T-helper 1 cell treated with Interleukin-12 subunit alpha and Interleukin-12 subunit beta and Interleukin-4 antibody, amounts not matched to agents 30 μg/mL and 1 μg/mL, for 36 hours (primary cell): Measurements from ENCODE around the gene GDF15.

ENCODE experiments used
- H3K27ac Mint-ChIP-seq: one replicate; pipeline ENCODE4 v1.8.0; 2021; ENCODE audit warnings: mild to moderate bottlenecking, mixed read lengths
- H3K27me3 Mint-ChIP-seq: one replicate; pipeline ENCODE4 v1.8.0; 2021; ENCODE audit warnings: low read depth, mixed read lengths
- H3K36me3 Mint-ChIP-seq: one replicate; pipeline ENCODE4 v1.8.0; 2021; ENCODE audit warnings: low read depth, mixed read lengths
- H3K4me1 Mint-ChIP-seq: one replicate; pipeline ENCODE4 v1.8.0; 2021; ENCODE audit warnings: low read depth, mixed read lengths
- H3K4me3 Mint-ChIP-seq: one replicate; pipeline ENCODE4 v1.8.0; 2021; ENCODE audit warnings: mild to moderate bottlenecking, moderate library complexity, mixed read lengths
- H3K9me3 Mint-ChIP-seq: one replicate; pipeline ENCODE4 v1.8.0; 2021; ENCODE audit warnings: mixed read lengths

The GDF15 gene

GRCh38 chr19:18417250-18418028 is 31.5 kb downstream of the GDF15 start:
- Mint-ChIP-seq H3K27ac (peak overlapping the region; percentile 87), H3K9me3 (no peaks in the 10 kb centered on the region), H3K27me3 (peaks cover 4% of the 10 kb centered on the region), H3K4me1 (peaks cover 55% of the 10 kb centered on the region), H3K4me3 (peak overlapping the region; percentile 79), H3K36me3 (peaks cover 2% of the 10 kb centered on the region)

GRCh38 chr19:18418029-18418482 is 32.1 kb downstream of the GDF15 start:
- H3K27ac Mint-ChIP-seq: peak overlapping the region; percentile 87
- H3K36me3 Mint-ChIP-seq: peaks cover 3% of the 10 kb centered on the region
- no peaks in the 10 kb centered on the region for H3K27me3 Mint-ChIP-seq
- H3K4me1 Mint-ChIP-seq: peaks cover 61% of the 10 kb centered on the region
- H3K9me3 Mint-ChIP-seq: no peaks in the 10 kb centered on the region
- H3K4me3 Mint-ChIP-seq: peak overlapping the region; percentile 79

DNA sequence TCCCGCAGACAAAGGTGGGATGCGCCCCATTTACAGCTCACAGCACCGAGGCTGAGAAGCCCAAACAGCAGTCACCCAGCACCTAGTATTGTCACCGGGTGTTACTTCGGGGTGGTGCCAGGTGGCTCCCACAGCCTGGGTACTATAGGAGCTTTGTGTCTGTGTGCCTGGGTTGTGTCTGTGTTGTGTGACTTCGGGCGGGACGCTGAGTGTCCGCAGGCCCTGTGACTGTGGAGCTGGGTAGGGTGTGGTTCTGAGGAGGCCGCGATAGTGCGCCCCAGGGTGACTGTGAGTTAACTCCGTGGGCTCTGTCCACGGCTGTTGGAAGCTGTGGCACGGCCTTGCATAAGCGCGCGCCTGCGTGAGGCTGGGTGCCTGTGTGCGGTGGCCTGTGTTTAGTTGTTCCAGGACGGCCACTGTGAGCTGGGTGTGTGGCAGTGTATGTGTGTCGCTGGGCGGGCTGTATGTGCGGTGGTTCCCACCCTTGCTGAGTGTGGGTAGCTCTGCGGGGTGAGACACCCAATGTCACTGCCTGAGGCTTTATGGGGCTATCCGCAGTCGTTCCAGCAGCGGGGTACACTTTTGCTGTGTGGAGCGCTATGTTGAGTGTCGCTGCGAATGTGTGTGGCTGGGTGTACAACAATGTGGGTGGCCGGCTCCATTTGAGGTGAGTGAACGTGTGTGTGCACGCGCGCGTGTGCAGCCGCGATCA is 32.7 kb downstream of the GDF15 start:
- Mint-ChIP-seq H3K36me3 (peaks cover 5% of the 10 kb centered on the region), H3K4me3 (peak overlapping the region; percentile 79), H3K27ac (peak overlapping the region; percentile 87), H3K27me3 (no peaks in the 10 kb centered on the region), H3K4me1 (peaks cover 67% of the 10 kb centered on the region), H3K9me3 (no peaks in the 10 kb centered on the region)

GRCh38 chr19:18419195-18419698 is 33.3 kb downstream of the GDF15 start, which contains the start of gene SSBP4:
SSBP4 (plus strand) TSS chr19:18419398; CDS start chr19:18419649, 251 bp downstream.
- H3K27ac Mint-ChIP-seq: peak within 1 kb of the TSS; percentile 88
- peak within 1 kb of the TSS; percentile 98 for H3K4me3 Mint-ChIP-seq
- peaks cover 67% of the 10 kb centered on the region for H3K4me1 Mint-ChIP-seq
- H3K36me3 Mint-ChIP-seq: peaks cover 5% of the 10 kb centered on the region
- no peaks in the 10 kb centered on the region for H3K27me3 Mint-ChIP-seq
- H3K9me3 Mint-ChIP-seq: no peaks in the 10 kb centered on the region

DNA sequence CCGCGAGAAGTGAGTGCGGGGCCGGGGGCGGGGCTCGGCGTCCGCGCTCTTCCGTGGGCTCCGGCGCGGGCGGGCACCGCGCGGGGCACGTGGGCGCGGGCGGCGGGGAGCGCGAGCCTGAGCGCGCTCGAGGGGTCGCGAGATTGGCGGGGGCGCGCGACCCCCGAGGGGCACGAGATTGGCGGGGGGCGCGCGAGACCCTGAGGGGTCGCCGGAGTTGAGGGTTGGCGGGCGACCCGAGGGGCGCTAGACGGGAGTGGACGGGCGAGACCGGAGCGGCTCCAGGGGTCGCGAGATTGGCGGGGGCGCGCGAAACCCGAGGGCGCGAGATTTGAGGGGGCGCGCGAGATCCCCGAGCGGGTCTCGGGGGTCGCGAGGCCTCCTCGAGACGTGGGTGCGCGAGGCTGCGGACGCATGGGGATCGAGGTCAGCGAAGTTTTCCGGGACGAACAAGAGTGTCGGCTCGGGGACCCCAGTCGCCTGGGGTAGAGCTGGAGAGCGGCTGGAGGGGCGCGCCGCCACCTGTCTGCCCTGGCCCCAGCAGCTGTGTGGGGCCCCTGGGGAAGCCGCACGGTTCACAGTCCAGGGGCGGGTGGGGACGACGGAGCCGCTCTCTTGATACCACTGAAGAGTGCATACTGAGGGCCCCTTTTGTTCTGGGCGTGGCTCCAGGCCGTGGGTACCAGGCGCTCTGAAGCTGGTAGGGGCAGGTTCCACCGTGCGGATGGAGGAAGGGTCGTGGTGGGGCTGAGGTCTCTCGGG is 33.9 kb downstream of the GDF15 start:
- Mint-ChIP-seq H3K27me3 (no peaks in the 10 kb centered on the region), H3K4me1 (peaks cover 61% of the 10 kb centered on the region), H3K27ac (peak overlapping the region; percentile 88), H3K36me3 (peaks cover 5% of the 10 kb centered on the region), H3K9me3 (no peaks in the 10 kb centered on the region), H3K4me3 (peak overlapping the region; percentile 98)

- Mint-ChIP-seq H3K36me3 (peaks cover 5% of the 10 kb centered on the region), H3K27ac (peak overlapping the region; percentile 79), H3K4me3 (peak overlapping the region; percentile 98), H3K27me3 (no peaks in the 10 kb centered on the region), H3K4me1 (peaks cover 57% of the 10 kb centered on the region), H3K9me3 (no peaks in the 10 kb centered on the region)
Observed at GRCh38 chr19:18420930-18421329, 35.0 kb downstream of the GDF15 start.

DNA sequence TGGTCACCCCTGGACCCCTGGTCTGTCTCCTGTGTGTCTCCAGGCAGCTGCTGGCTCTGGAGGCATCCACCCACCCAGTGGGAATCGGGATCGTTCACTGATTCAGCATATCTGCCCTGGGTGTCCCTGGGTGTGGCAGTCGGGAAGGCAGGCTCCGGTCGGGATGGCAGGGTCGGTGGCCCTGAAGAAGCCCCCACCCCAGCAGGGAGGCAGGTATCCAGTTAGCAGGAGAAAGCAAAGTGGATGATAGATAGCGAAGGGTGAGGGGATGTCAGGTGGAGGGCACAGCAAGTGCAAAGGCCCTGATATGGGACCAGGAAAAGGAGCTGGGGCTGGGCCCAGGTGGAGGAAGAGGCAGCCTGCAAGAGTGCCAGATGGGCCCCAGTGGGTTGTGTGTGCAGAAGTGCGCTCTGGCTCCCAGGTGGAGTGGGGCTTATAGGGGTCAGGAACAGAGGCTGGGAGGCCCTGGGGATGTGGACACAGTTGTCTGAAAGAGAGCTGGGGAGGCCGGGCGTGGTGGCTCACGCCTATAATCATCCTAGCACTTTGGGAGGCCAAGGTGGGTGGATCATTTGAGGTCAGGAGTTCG is 35.5 kb downstream of the GDF15 start:
- Mint-ChIP-seq H3K27ac (peak overlapping the region; percentile 79), H3K4me1 (peaks cover 54% of the 10 kb centered on the region), H3K4me3 (peak overlapping the region; percentile 98), H3K36me3 (peaks cover 5% of the 10 kb centered on the region), H3K9me3 (no peaks in the 10 kb centered on the region), H3K27me3 (no peaks in the 10 kb centered on the region)

GRCh38 chr19:18422530-18423191 is 36.7 kb downstream of the GDF15 start:
- H3K27ac Mint-ChIP-seq: peak overlapping the region; percentile 79
- no peaks in the 10 kb centered on the region for H3K9me3 Mint-ChIP-seq
- peak overlapping the region; percentile 76 for H3K4me3 Mint-ChIP-seq
- no peaks in the 10 kb centered on the region for H3K27me3 Mint-ChIP-seq
- peaks cover 49% of the 10 kb centered on the region for H3K4me1 Mint-ChIP-seq
- H3K36me3 Mint-ChIP-seq: peaks cover 5% of the 10 kb centered on the region

- Mint-ChIP-seq H3K36me3 (peaks cover 5% of the 10 kb centered on the region), H3K4me3 (peak overlapping the region; percentile 76), H3K9me3 (no peaks in the 10 kb centered on the region), H3K27me3 (no peaks in the 10 kb centered on the region), H3K27ac (peak overlapping the region; percentile 71), H3K4me1 (peaks cover 45% of the 10 kb centered on the region)
Observed at GRCh38 chr19:18423258-18424020, 37.5 kb downstream of the GDF15 start.

GRCh38 chr19:18424122-18424889 is 38.3 kb downstream of the GDF15 start:
- Mint-ChIP-seq H3K9me3 (no peaks in the 10 kb centered on the region), H3K27ac (peak overlapping the region; percentile 6), H3K4me1 (peaks cover 38% of the 10 kb centered on the region), H3K27me3 (no peaks in the 10 kb centered on the region), H3K4me3 (no peak overlapping the region), H3K36me3 (peaks cover 5% of the 10 kb centered on the region)

DNA sequence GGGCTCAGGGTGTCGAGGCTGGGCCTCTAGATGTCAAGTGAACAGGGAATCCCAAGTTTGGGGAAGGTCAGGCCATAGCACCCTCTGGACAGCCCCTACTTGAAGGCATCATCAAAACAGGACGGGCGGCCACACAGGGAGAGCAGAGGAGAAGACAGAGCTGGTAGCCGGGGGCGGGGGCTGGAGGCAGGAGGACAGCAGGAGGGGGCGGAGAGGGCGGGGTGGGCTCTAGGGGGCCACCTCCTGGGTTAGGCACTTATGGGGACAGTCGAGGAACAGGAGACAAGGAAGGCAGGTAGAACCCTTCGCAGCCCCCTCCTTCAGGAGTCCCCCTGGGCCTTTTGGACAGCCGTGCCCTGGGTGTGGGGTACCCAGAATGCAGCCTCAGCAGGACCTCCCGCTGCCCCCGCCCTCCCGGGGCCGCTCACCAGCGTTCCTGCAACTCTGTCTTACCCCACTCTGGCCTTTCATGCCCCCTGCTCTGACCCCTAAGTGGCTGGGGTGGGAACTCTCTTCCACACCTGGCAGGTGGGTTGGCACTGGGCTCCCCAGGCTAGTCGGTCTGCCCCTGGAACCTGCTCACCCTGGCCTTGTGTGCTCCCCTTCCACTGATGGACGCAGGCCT is 39.0 kb downstream of the GDF15 start:
- no peaks in the 10 kb centered on the region for H3K27me3 Mint-ChIP-seq
- H3K36me3 Mint-ChIP-seq: peaks cover 5% of the 10 kb centered on the region
- no peaks in the 10 kb centered on the region for H3K9me3 Mint-ChIP-seq
- peak overlapping the region; percentile 6 for H3K27ac Mint-ChIP-seq
- H3K4me1 Mint-ChIP-seq: peaks cover 41% of the 10 kb centered on the region
- H3K4me3 Mint-ChIP-seq: no peak overlapping the region
